ENCODE results near the gene KIAA0825. TPM values are rescaled to one million over a fixed set of nuclear protein-coding genes. Genes with fewer than 3 reads are reported as not detected.

The KIAA0825 gene
- polyA plus RNA-seq, 1 of the 3 experiments (the other 2 are of a cell fraction) = 0.61 TPM

DNA sequence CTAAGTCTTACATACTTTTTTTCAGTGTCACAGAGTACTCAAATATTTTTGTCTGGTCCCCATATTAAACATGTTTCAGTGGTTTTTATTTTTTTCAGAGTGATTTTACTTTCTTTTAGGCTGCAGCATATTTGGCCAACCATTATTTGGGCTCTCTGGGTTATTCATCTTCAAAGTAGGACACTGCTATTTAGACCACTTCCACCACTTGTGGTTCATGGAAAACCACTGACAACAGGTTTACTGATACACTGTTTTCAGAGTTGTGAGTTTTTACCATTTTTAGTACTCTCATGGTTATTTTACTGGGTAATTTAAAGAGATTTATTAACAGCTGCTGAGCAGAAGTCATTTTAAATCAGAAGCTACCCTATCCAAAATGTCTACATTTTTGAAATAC, 437.6 kb downstream of the KIAA0825 start (continued):
- TF ChIP-seq FOSL2 (IDR thresholded peaks at IDR 0.05; ENCODE audit: borderline replicate concordance, low read depth) (no peak), MXI1 (IDR thresholded peaks at IDR 0.05; ENCODE audit: low read depth, low read length) (no peak), CHD2 (IDR thresholded peaks at IDR 0.05; ENCODE audit: low read length, partially characterized antibody) (no peak)
- TF ChIP-seq, protein P1, sequence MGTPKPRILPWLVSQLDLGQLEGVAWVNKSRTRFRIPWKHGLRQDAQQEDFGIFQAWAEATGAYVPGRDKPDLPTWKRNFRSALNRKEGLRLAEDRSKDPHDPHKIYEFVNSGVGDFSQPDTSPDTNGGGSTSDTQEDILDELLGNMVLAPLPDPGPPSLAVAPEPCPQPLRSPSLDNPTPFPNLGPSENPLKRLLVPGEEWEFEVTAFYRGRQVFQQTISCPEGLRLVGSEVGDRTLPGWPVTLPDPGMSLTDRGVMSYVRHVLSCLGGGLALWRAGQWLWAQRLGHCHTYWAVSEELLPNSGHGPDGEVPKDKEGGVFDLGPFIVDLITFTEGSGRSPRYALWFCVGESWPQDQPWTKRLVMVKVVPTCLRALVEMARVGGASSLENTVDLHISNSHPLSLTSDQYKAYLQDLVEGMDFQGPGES (IDR thresholded peaks at IDR 0.05; ENCODE audit: low read depth, low read length) = no peak
- TF ChIP-seq, protein P2, sequence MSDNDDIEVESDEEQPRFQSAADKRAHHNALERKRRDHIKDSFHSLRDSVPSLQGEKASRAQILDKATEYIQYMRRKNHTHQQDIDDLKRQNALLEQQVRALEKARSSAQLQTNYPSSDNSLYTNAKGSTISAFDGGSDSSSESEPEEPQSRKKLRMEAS (IDR thresholded peaks at IDR 0.05; ENCODE audit: low read depth) = no peak

DNA sequence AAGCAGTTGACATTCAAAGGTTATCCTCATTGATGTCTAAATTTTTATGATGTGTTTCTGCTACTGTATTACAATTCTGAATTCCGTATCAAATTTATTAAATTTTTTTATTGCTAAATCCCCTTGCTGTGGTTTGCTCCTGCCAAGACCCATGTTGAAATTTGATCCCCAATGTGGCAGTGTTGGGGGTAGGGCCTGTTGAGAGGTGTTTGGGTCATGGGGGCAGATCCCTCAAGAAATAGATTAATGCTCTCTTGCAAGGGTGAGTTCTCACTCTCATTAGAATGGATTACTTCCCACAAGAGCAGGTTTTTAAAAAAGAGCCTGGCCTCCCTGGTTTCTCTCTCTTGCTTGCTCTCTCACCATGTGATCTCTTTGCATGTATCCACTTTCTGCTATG, 442.5 kb downstream of the KIAA0825 start:
- Histone ChIP-seq H3K4me3 (ENCODE audit: low read depth in 2 of 2, low read length in 1 of 2) (no peak overlapping the region), H3K27ac (ENCODE audit: low read depth in 2 of 2, low read length in 1 of 2) (no peak overlapping the region), H3K4me1 (ENCODE audit: control insufficient read depth in 1 of 2, insufficient read depth in 2 of 2, low read depth in 1 of 2, low read length in 1 of 2) (peaks cover 0 to 4% of the 10 kb centered on the region in 2 experiments; a peak in 2 of 4 replicates), H3K9me3 (no peaks in the 10 kb centered on the region), H3K79me2 (ENCODE audit: insufficient read depth) (no peaks in the 10 kb centered on the region), H3K9ac (no peak overlapping the region), H3K9me2 (no peaks in the 10 kb centered on the region), H3F3A (replicated peaks; ENCODE audit: insufficient read depth) (no peaks in the 10 kb centered on the region), H3K4me2 (no peak overlapping the region), H4K20me1 (ENCODE audit: insufficient read depth) (no peaks in the 10 kb centered on the region), H3K27me3 (ENCODE audit: insufficient read depth) (no peaks in the 10 kb centered on the region), H3K36me3 (replicated peaks in 1 of 2; ENCODE audit: control insufficient read depth in 1 of 2, insufficient read depth in 2 of 2, low read length in 1 of 2) (no peaks in the 10 kb centered on the region), H2AFZ (ENCODE audit: low read depth) (no peak overlapping the region)
- POLR2A ChIA-PET = no interaction called here
- DNase-seq = no peak
- WGBS (ENCODE audit: low lambda C conversion rate) = 90% methylated on average over 1 of the region's 1 CpG
- TF ChIP-seq FOXJ3 (CRISPR knock-in tag; IDR thresholded peaks at IDR 0.05) (no peak), NFIC (IDR thresholded peaks at IDR 0.05; ENCODE audit: borderline replicate concordance) (no peak), SMC3 (IDR thresholded peaks at IDR 0.05; ENCODE audit: low read depth, low read length) (no peak), ELF1 (IDR thresholded peaks at IDR 0.05) (no peak), RAD21 (IDR thresholded peaks at IDR 0.05; ENCODE audit: low read length) (no peak), POLR2AphosphoS5 (IDR thresholded peaks at IDR 0.05; ENCODE audit: low read depth, low read length) (no peak)
- TF ChIP-seq, protein P1 (IDR thresholded peaks at IDR 0.05; ENCODE audit: low read depth, low read length) = no peak
- TF ChIP-seq, protein P3, sequence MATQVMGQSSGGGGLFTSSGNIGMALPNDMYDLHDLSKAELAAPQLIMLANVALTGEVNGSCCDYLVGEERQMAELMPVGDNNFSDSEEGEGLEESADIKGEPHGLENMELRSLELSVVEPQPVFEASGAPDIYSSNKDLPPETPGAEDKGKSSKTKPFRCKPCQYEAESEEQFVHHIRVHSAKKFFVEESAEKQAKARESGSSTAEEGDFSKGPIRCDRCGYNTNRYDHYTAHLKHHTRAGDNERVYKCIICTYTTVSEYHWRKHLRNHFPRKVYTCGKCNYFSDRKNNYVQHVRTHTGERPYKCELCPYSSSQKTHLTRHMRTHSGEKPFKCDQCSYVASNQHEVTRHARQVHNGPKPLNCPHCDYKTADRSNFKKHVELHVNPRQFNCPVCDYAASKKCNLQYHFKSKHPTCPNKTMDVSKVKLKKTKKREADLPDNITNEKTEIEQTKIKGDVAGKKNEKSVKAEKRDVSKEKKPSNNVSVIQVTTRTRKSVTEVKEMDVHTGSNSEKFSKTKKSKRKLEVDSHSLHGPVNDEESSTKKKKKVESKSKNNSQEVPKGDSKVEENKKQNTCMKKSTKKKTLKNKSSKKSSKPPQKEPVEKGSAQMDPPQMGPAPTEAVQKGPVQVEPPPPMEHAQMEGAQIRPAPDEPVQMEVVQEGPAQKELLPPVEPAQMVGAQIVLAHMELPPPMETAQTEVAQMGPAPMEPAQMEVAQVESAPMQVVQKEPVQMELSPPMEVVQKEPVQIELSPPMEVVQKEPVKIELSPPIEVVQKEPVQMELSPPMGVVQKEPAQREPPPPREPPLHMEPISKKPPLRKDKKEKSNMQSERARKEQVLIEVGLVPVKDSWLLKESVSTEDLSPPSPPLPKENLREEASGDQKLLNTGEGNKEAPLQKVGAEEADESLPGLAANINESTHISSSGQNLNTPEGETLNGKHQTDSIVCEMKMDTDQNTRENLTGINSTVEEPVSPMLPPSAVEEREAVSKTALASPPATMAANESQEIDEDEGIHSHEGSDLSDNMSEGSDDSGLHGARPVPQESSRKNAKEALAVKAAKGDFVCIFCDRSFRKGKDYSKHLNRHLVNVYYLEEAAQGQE (IDR thresholded peaks at IDR 0.05; ENCODE audit: low read depth, low read length) = no peak
- TF ChIP-seq, protein P4, sequence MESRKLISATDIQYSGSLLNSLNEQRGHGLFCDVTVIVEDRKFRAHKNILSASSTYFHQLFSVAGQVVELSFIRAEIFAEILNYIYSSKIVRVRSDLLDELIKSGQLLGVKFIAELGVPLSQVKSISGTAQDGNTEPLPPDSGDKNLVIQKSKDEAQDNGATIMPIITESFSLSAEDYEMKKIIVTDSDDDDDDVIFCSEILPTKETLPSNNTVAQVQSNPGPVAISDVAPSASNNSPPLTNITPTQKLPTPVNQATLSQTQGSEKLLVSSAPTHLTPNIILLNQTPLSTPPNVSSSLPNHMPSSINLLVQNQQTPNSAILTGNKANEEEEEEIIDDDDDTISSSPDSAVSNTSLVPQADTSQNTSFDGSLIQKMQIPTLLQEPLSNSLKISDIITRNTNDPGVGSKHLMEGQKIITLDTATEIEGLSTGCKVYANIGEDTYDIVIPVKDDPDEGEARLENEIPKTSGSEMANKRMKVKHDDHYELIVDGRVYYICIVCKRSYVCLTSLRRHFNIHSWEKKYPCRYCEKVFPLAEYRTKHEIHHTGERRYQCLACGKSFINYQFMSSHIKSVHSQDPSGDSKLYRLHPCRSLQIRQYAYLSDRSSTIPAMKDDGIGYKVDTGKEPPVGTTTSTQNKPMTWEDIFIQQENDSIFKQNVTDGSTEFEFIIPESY (IDR thresholded peaks at IDR 0.05; ENCODE audit: borderline replicate concordance, low read depth) = no peak
- CTCF ChIA-PET = no interaction called here
